Activated T-helper 9 cell treated with anti-CD3 and anti-CD28 coated beads, Interleukin-2, amount 50 U/mL, for 16 hours (primary cell): ENCODE results near the gene AHNAK.

Experiments used
- DNase-seq: peaks from one replicate; pipeline ENCODE4 v3.0.0-alpha.2; 2020; ENCODE audit warnings: low read depth

AHNAK gene

GRCh38 chr11:62431171-62431901 lies 115.3 kb downstream of the AHNAK start:
- DNase-seq = no peak

DNA sequence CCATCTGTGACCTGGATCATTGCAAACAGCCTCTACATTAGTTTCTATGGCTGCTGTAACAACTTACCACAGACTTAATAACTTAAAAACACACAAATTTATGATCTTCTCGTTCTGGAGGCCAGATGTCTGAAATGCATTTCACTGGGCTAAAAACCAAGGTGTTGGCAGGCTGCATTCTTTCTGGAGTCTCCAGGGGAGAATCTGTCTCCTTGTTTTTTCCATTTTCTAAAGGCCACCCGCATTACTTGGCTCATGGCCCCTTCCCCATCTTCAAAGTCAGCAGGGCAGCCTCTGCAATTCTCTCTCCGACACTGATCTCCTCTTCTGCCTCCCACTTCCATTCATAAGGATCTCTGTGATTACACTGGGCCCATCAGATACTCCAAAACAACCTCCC lies 116.2 kb downstream of the AHNAK start:
- DNase-seq = no peak

GRCh38 chr11:62428871-62429560 lies 117.6 kb downstream of the AHNAK start:
- no peak for DNase-seq

DNA sequence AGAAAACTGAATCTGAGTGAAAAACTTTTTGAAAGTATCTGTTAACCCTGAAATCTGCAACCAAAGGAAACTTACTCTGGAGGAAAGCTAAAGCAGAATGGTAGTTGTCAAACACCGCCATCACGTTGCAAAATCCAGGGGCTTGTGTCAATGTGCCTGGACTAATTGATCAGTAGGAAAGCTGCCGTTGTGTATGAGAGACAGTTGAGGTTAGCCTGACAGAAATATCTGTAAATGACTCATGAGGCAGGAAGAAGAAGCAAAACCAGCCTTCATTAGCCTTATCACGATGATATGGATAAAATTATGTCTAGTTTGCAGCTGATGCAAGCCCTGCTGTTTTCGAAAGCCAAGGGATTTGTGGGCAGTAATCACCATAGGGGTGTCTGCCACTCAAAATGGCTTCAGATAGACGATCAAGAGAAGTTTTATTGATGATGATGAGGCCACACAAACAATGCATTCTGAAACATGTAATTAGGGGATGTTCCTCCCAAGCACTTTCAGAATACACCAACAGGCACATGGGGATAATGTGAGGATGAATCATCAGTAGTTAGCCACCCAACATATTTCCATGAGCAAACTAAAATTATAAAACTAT lies 118.9 kb downstream of the AHNAK start:
- DNase-seq = no peak

GRCh38 chr11:62423012-62423411 lies 123.6 kb downstream of the AHNAK start:
- DNase-seq = no peak

- DNase-seq = no peak
Measured at GRCh38 chr11:62421996-62422395, 124.6 kb downstream of the AHNAK start.

DNA sequence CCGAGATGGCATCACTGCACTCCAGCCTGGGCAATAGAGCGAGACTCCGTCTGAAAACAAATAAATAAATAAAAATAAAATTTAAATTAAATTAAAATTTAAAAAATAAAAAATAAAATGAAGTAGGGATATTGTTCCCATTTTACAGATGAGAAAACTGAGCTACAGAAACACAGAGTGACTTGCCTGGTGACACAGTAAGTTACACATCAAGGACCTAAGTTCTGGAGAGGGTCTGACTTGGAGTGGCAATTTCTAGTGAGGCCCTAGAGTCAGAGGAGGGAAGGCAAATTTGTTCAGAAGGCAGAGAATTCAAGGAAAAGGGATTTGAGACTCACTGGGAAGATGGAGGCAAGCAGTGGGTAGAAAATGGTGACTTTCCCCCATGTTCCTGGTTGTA lies 125.7 kb downstream of the AHNAK start:
- DNase-seq = no peak

GRCh38 chr11:62419943-62420342 lies 126.7 kb downstream of the AHNAK start:
- no peak for DNase-seq

DNA sequence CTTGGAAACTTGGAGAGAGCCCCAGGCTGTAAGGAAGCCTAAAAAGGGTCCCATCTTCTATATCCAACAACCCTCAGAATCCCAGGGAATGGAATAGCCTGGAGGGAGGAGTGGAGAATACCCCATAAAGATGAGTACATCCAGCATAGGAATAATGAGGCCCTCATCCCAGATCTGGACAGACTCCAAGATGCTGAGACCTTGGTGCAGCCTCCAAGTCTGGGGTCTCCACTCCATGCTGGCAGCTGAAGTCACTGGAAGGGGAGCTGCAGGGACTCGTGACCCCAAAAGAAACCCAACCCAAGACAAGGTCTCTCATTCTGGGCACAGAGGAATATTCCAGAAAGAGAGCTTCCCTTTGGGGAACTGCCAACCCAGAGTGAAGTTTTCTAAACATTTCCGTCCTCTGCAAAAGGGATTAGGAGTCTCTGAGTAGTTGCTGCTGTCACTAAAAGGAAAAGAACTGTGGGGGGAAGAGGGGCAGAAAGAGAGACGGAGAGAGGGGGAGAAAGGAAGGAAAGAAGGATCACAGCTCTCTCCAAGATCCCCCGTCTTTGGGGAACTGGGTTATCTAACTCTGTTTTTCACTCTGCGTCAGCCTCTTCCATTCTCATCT lies 127.2 kb downstream of the AHNAK start:
- no peak for DNase-seq

- no peak for DNase-seq
Measured at GRCh38 chr11:62418733-62419132, 127.9 kb downstream of the AHNAK start, which contains the start of gene SCGB1A1. Gene SCGB1A1 (plus strand): TSS chr11:62419033. CDS start chr11:62419096, 63 bp downstream.

- DNase-seq = no peak
Measured at GRCh38 chr11:62418136-62418535, 128.5 kb downstream of the AHNAK start.

DNA sequence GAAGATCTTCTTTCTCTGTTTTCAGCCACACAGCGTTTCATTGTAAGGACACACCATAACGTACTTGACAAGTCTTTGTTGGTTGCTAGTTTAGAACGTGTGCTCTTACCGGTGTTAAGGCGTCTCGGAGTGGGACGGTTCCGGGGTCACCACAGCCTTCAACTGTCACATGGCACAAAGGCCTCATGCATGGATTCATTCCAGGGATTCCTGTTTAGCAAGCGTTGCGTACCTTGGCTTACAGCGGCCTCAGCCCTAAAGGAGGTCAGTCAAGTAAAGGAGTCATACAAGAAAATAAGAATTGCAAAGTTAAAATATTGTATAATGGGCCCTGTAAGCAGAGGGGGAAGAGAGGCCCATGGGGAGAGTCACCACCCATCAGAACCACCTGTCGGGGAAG lies 130.0 kb downstream of the AHNAK start:
- DNase-seq = no peak

DNA sequence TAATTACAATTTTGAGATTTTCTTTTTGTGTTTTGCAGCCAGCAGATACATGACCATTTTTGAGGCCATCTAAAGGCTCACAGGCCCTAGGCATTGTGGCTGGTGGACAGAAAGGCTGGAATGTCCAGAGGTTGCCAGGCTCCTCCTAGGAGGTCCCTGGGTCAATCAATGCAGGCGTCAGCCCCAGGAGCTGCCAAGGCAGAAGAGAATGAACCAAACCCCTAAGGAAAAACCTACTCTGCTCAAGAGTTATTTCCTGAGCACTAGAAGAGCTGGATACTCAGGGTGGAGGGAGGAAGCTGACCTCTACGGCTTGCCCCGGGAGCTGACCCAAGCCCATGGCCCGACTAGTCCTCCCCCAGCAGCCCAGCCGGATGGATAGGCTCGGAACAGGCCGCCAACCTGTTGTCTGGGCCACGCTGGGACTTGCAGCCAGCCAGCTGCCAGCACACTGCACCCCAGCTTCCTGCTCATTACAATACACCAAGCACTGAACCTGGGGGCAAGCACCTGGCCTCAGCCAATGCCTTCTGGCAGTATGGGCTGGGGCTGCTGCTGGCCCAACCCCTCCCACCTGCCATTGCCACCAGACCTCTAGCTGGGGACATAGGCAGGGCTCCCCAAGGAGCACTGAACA lies 133.4 kb downstream of the AHNAK start:
- DNase-seq = no peak

DNA sequence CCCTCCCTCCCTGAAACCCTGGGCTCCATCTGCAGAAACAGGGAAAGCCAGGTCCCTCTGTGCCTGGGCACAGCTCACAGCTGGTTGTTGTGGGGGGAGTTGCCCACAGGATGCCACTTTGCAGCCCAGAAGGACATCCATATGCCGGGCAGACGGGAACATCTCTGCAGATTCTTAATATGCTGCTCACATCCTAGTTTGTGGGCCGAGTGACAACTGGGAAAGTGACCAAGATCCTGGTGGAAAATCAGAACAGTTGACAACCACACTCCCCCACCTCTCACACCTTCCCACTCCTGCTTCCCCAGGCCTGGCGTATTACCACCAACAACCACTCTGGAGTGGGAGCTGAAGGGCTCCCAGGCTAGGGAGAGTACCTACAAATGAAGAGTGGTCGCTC lies 135.1 kb downstream of the AHNAK start:
- DNase-seq = no peak

DNA sequence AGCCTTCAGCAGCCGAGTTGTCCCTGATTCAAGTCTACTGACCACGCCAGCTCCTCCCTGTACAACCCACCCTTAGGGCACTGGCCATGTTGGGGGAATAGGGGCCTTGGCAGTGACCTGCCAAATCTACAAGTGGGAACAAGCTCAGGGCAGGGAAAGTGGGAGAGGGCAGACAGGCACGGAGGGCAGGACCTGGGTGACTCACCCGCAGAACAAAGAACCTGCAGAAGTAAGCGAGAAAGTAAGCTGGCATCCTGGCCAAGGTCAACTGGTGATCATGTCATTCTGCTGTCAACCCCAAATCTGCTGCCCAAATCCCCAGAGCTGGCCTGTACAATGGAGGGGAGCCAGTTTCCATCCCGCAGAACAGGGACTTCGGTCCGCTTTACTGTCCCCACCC lies 135.6 kb downstream of the AHNAK start:
- no peak for DNase-seq

- no peak for DNase-seq
Measured at GRCh38 chr11:62409831-62410230, 136.8 kb downstream of the AHNAK start.

- no peak for DNase-seq
Measured at GRCh38 chr11:62406034-62406433, 140.6 kb downstream of the AHNAK start.

GRCh38 chr11:62404901-62405300 lies 141.7 kb downstream of the AHNAK start:
- DNase-seq = no peak

DNA sequence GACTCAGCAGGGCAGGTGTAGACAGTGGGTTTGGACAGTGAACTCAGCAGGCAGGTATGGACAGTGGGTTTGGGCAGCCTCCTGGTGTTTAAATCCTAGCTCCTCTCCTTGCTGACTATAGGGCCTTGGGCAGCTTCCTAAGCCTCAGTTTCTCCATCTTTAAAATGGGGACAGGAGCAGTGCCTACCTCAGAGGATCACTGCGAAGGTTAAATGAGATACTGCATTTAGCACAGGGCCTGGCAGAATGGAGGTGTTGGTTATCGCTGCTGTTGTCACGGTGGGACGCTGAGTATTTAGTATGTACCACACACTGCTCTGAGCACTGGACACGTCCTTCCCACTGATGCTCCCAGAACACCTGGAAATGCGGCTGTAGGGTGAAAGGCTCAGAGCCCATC lies 142.2 kb downstream of the AHNAK start:
- no peak for DNase-seq

GRCh38 chr11:62402960-62403730 lies 143.5 kb downstream of the AHNAK start:
- no peak for DNase-seq

DNA sequence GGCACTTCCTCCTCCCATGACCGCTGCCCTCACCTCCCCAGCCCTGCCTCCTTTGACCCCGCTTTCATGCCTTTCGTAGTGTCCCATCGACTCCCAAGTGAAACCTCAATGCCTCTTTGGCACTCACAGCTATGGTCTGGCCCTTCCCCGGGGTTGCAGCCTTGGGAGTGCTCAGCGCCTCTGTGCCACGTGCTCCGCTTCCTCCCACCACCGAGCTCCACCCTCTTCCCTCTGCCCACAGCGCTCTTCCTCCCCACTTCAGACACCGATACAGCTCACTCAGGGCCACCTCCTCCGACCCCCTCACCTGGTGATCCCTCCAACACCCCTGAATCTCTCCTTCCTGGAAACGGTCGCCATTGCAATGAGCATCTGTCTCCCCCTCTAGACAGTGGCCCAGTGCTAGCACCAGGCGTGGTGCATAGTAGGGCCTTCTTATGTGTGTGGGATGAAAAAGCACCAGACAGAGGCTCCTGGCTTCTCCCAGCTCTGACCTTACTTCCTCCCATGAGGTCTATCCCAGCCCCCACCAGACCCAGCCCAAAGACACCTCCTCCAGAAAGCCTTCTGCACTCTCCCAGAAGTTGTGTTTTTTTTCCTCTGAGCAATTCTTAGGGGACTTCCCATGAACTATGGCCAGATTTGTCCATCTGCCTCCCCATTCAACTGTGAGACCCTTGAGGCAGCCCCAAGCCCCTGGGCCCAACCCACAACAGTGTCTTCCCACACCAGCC lies 144.2 kb downstream of the AHNAK start:
- DNase-seq = peak; percentile 18
